ENCODE results near the gene NHLRC1.

Gene NHLRC1

DNA sequence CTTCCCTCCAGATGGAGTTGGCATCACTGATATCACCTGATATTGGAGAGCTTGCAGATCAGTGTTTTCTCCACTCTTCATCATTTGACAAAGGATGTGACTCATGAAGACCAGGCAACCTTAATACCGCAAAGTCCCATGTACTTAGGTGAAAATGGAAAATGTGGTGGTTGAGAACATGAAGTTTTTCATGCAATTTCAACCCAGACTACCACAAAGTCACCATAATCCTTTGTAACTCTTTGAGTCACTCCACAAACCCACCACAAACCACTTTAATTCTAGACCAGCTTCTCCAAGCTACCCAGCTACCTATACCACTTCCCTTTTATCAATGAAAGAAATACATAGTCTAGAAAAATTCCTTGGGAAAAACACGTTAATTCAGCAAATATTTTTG, 7.1 kb downstream of the NHLRC1 start:
- TF ChIP-seq, protein P1, sequence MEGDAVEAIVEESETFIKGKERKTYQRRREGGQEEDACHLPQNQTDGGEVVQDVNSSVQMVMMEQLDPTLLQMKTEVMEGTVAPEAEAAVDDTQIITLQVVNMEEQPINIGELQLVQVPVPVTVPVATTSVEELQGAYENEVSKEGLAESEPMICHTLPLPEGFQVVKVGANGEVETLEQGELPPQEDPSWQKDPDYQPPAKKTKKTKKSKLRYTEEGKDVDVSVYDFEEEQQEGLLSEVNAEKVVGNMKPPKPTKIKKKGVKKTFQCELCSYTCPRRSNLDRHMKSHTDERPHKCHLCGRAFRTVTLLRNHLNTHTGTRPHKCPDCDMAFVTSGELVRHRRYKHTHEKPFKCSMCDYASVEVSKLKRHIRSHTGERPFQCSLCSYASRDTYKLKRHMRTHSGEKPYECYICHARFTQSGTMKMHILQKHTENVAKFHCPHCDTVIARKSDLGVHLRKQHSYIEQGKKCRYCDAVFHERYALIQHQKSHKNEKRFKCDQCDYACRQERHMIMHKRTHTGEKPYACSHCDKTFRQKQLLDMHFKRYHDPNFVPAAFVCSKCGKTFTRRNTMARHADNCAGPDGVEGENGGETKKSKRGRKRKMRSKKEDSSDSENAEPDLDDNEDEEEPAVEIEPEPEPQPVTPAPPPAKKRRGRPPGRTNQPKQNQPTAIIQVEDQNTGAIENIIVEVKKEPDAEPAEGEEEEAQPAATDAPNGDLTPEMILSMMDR (conservative IDR thresholded peaks at IDR 0.05; ENCODE audit: low read depth, low read length) = no peak
- Histone ChIP-seq H4K20me1 (ENCODE audit: insufficient read depth) (no peaks in the 10 kb centered on the region), H3K79me2 (ENCODE audit: insufficient read depth, low read depth) (no peaks in the 10 kb centered on the region), H3K27me3 (ENCODE audit: insufficient read depth, low read depth) (no peaks in the 10 kb centered on the region), H3K36me3 (ENCODE audit: insufficient read depth) (no peaks in the 10 kb centered on the region), H3K27ac (no peak overlapping the region), H3K4me2 (no peak overlapping the region), H2AFZ (ENCODE audit: low read depth) (no peak overlapping the region; the same call in 1 of the 2 replicates), H3K9ac (no peak overlapping the region), H3K4me1 (ENCODE audit: low read depth, poor library complexity, severe bottlenecking) (no peaks in the 10 kb centered on the region), H3K4me3 (IDR thresholded peaks at IDR 0.05; ENCODE audit: insufficient read depth, low read depth, low read length) (no peak overlapping the region)

- H3K4me3 ChIP-seq (IDR thresholded peaks at IDR 0.05; ENCODE audit: insufficient read depth, low read depth, low read length) = no peak overlapping the region
- H3K4me2 ChIP-seq = no peak overlapping the region
- H3K27ac ChIP-seq = no peak overlapping the region
- TF ChIP-seq, protein P1 (conservative IDR thresholded peaks at IDR 0.05; ENCODE audit: low read depth, low read length) = no peak
- no peaks in the 10 kb centered on the region for H4K20me1 ChIP-seq (ENCODE audit: insufficient read depth)
- H3K9ac ChIP-seq = no peak overlapping the region
- H3K36me3 ChIP-seq (ENCODE audit: insufficient read depth) = no peaks in the 10 kb centered on the region
- no peaks in the 10 kb centered on the region for H3K4me1 ChIP-seq (ENCODE audit: low read depth, poor library complexity, severe bottlenecking)
- no peaks in the 10 kb centered on the region for H3K79me2 ChIP-seq (ENCODE audit: insufficient read depth, low read depth)
- H3K27me3 ChIP-seq (ENCODE audit: insufficient read depth, low read depth) = no peaks in the 10 kb centered on the region
- H2AFZ ChIP-seq (ENCODE audit: low read depth) = no peak overlapping the region
Measured at GRCh38 chr6:18110162-18110561, 12.3 kb downstream of the NHLRC1 start.

- H4K20me1 ChIP-seq (ENCODE audit: insufficient read depth) = no peaks in the 10 kb centered on the region
- no peak overlapping the region for H3K27ac ChIP-seq
- H3K79me2 ChIP-seq (ENCODE audit: insufficient read depth, low read depth) = no peaks in the 10 kb centered on the region
- no peak overlapping the region for H3K9ac ChIP-seq
- no peaks in the 10 kb centered on the region for H3K4me1 ChIP-seq (ENCODE audit: low read depth, poor library complexity, severe bottlenecking)
- no peaks in the 10 kb centered on the region for H3K27me3 ChIP-seq (ENCODE audit: insufficient read depth, low read depth)
- no peak overlapping the region for H3K4me2 ChIP-seq
- H3K36me3 ChIP-seq (ENCODE audit: insufficient read depth) = no peaks in the 10 kb centered on the region
- TF ChIP-seq, protein P1 (conservative IDR thresholded peaks at IDR 0.05; ENCODE audit: low read depth, low read length) = no peak
- no peak overlapping the region for H3K4me3 ChIP-seq (IDR thresholded peaks at IDR 0.05; ENCODE audit: insufficient read depth, low read depth, low read length)
- no peak overlapping the region for H2AFZ ChIP-seq (ENCODE audit: low read depth)
Measured at GRCh38 chr6:18107061-18107460, 15.4 kb downstream of the NHLRC1 start.

- Histone ChIP-seq H3K27ac (no peak overlapping the region), H3K4me1 (ENCODE audit: low read depth, poor library complexity, severe bottlenecking) (peaks cover 5% of the 10 kb centered on the region), H3K4me3 (IDR thresholded peaks at IDR 0.05; ENCODE audit: insufficient read depth, low read depth, low read length) (no peak overlapping the region), H2AFZ (ENCODE audit: low read depth) (no peak overlapping the region), H3K27me3 (ENCODE audit: insufficient read depth, low read depth) (no peaks in the 10 kb centered on the region), H3K4me2 (no peak overlapping the region), H3K36me3 (ENCODE audit: insufficient read depth) (no peaks in the 10 kb centered on the region), H3K79me2 (ENCODE audit: insufficient read depth, low read depth) (no peaks in the 10 kb centered on the region), H3K9ac (no peak overlapping the region), H4K20me1 (ENCODE audit: insufficient read depth) (no peaks in the 10 kb centered on the region)
- TF ChIP-seq, protein P1 (conservative IDR thresholded peaks at IDR 0.05; ENCODE audit: low read depth, low read length) = no peak
Measured at GRCh38 chr6:18102783-18103509, 19.5 kb downstream of the NHLRC1 start.

Measured in KMS-11 (cell line).